Pancreas (tissue), 10 donors: Measurements from ENCODE around the gene FAIM2. TPM values are rescaled to one million over a fixed set of nuclear protein-coding genes. Genes with fewer than 3 reads are reported as not detected.

Experiments used
- ATAC-seq, 4 donors: fragments of 200-7000 bp; cut with Tn5 transposase; one replicate each; pipeline versions ENCODE4 v1.8.0 to v1.9.1; 2020; ENCODE audit warnings: mild to moderate bottlenecking in 4 of 4, moderate library complexity in 4 of 4
- DNase-seq, 6 donors: peaks; one replicate each; pipeline ENCODE4 v3.0.0-alpha.2; 2020
- FAIRE-seq: peaks from 2 replicates; lab custom pipeline; 2012; peaks lifted over from hg19 to GRCh38; lab: Jason Lieb, UNC
- H3K27ac ChIP-seq, 4 donors: fragments of 200-600 bp; sonication (generic); 1 replicate in 3 of 4; 2 replicates in 1 of 4; pipeline versions ENCODE4 v1.5.0 to v1.8.0; 2020
- H3K27me3 ChIP-seq, 4 donors: fragments of 200-600 bp; one replicate each; pipeline ENCODE4 v1.8.0; 2021
- H3K36me3 ChIP-seq, 3 donors: fragments of 200-600 bp; sonication (generic) in 1 of 3; one replicate each; pipeline versions ENCODE4 v1.5.0 to v1.8.0; 2020 to 2021
- H3K4me1 ChIP-seq, 3 donors: fragments of 200-600 bp; one replicate each; pipeline ENCODE4 v1.8.0; 2021
- H3K4me3 ChIP-seq, 4 donors: fragments of 200-600 bp; sonication (generic) in 2 of 4; one replicate each; pipeline versions ENCODE4 v1.5.0 to v1.8.0; 2020 to 2021
- H3K9me3 ChIP-seq, 4 donors: fragments of 200-600 bp; one replicate each; pipeline ENCODE4 v1.8.0; 2021
- WGBS, 2 donors: extraction: QIAGEN DNeasy Blood & Tissue Kit; methylation state at CpG; one replicate each; pipeline ENCODE4 v1.1.7; 2013; 5-methylcytosine and 5-hydroxymethylcytosine counted together
- intact Hi-C, 3 donors: fragments of 100-400 bp; cut with DNase I; formaldehyde crosslinking; loops; one replicate each; pipeline versions ENCODE4 v1.11.1 to v1.14.2; 2022
- polyA plus RNA-seq, 2 donors: library from polyadenylated mRNA; stranded (reverse); fragments of 200-250 nt; gene quantifications; one replicate each; pipeline ENCODE4 v1.2.3, GENCODE V29; 2013
- total RNA-seq, 6 donors: library from RNA; stranded (reverse); fragmentation: NEBNext Ultra II Directional in 4 of 6; extraction: Animal tissue kit (Norgen Biotek cat#: 25700) in 4 of 6; gene quantifications; one replicate each; pipeline versions ENCODE4 v1.2.1 to v1.2.4, GENCODE V29; 2021 to 2023
- TF ChIP-seq, protein P1 (sequence below), 4 donors: fragments of 200-600 bp; sonication (generic) in 3 of 4; IDR thresholded peaks; one replicate each; pipeline versions ENCODE4 v1.5.0 to v1.8.0; 2021; ENCODE audit warnings: antibody characterized with exemption in 4 of 4
- donor health status: healthy with polysubstance abuse.
- donor health status: DM: no; HTN: no; CAD: no; lungs with moderate emphysema.
- donor health status: DM: no; HTN: no; CAD: no.
- donor health status: control.
- donor health status: control.
- donor health status: Bipolar disorder and iron deficiency.
- donor health status: DM: yes; HTN: yes; CAD: no.
- donor health status: DM: no; HTN: no; CAD: no.
- donor health status: DM: no; HTN: no; CAD: no.
- donor health status: DM: yes; HTN: yes; CAD: no.

The FAIM2 gene
- total and polyA plus RNA-seq, 8 donors: 0.14 to 2.1 (median 0.56) TPM

GRCh38 chr12:49928471-49928870 lies 24.8 kb upstream of the FAIM2 start:
- Histone ChIP-seq H3K4me3 (no peak overlapping the region), H3K27ac (no peak overlapping the region), H3K4me1 (no peaks in the 10 kb centered on the region), H3K9me3 (no peaks in the 10 kb centered on the region), H3K36me3 (no peaks in the 10 kb centered on the region), H3K27me3 (no peaks in the 10 kb centered on the region)
- no peak for ATAC-seq
- 85 to 89% methylated on average over 6 of the region's 6 CpGs for WGBS, 2 donors
- DNase-seq: no peak
- intact Hi-C loops: no loop called here
- no peak for FAIRE-seq
- TF ChIP-seq, protein P1, sequence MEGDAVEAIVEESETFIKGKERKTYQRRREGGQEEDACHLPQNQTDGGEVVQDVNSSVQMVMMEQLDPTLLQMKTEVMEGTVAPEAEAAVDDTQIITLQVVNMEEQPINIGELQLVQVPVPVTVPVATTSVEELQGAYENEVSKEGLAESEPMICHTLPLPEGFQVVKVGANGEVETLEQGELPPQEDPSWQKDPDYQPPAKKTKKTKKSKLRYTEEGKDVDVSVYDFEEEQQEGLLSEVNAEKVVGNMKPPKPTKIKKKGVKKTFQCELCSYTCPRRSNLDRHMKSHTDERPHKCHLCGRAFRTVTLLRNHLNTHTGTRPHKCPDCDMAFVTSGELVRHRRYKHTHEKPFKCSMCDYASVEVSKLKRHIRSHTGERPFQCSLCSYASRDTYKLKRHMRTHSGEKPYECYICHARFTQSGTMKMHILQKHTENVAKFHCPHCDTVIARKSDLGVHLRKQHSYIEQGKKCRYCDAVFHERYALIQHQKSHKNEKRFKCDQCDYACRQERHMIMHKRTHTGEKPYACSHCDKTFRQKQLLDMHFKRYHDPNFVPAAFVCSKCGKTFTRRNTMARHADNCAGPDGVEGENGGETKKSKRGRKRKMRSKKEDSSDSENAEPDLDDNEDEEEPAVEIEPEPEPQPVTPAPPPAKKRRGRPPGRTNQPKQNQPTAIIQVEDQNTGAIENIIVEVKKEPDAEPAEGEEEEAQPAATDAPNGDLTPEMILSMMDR (IDR thresholded peaks at IDR 0.05): no peak

GRCh38 chr12:49925433-49926204 lies 21.9 kb upstream of the FAIM2 start:
- H3K4me3 ChIP-seq: no peak overlapping the region
- ATAC-seq (no peak), DNase-seq (no peak), FAIRE-seq (no peak)
- 87 to 89% methylated on average over 11 of the region's 11 CpGs for WGBS, 2 donors
- H3K4me1 ChIP-seq: peaks cover 0 to 6% (median 4%) of the 10 kb centered on the region in 3 donors
- no peaks in the 10 kb centered on the region for H3K9me3 ChIP-seq
- TF ChIP-seq, protein P1 (IDR thresholded peaks at IDR 0.05): no peak
- H3K27ac ChIP-seq: no peak overlapping the region
- intact Hi-C loops: no loop called here
- H3K27me3 ChIP-seq: no peaks in the 10 kb centered on the region
- no peaks in the 10 kb centered on the region for H3K36me3 ChIP-seq

GRCh38 chr12:49924628-49925246 lies 21.0 kb upstream of the FAIM2 start:
- H3K9me3 ChIP-seq: no peaks in the 10 kb centered on the region
- intact Hi-C loops: no loop called here
- no peaks in the 10 kb centered on the region for H3K27me3 ChIP-seq
- DNase-seq (no peak), ATAC-seq (no peak), FAIRE-seq (no peak)
- peaks cover 0 to 6% (median 4%) of the 10 kb centered on the region in 3 donors for H3K4me1 ChIP-seq
- TF ChIP-seq, protein P1 (IDR thresholded peaks at IDR 0.05): no peak
- H3K4me3 ChIP-seq: no peak overlapping the region
- 92 to 94% methylated on average over 7 of the region's 7 CpGs for WGBS, 2 donors
- H3K36me3 ChIP-seq: no peaks in the 10 kb centered on the region
- no peak overlapping the region for H3K27ac ChIP-seq

- no peak overlapping the region for H3K27ac ChIP-seq
- H3K4me1 ChIP-seq: peaks cover 0 to 6% (median 4%) of the 10 kb centered on the region in 3 donors
- no peaks in the 10 kb centered on the region for H3K36me3 ChIP-seq
- H3K4me3 ChIP-seq: no peak overlapping the region
- TF ChIP-seq, protein P1 (IDR thresholded peaks at IDR 0.05): no peak
- no peaks in the 10 kb centered on the region for H3K27me3 ChIP-seq
- no peaks in the 10 kb centered on the region for H3K9me3 ChIP-seq
- ATAC-seq: no peak
- DNase-seq: no peak
- intact Hi-C loops: no loop called here
- WGBS, 2 donors: 86 to 89% methylated on average over 15 of the region's 15 CpGs
- no peak for FAIRE-seq
Measured at GRCh38 chr12:49923880-49924556, 20.3 kb upstream of the FAIM2 start.
